HL-60 (cell line): ENCODE data around the gene NUFIP2.

Source experiments
- DNase-seq, 2 experiments: peaks; one replicate each; pipeline ENCODE4 v3.0.0-alpha.2; 2010 to 2020; ENCODE audit warnings: low read depth in 1 of 2, low spot score in 1 of 2
- H3K27ac ChIP-seq: fragments of 250-450 bp; sonication (Bioruptor Pico); replicated peaks from 2 replicates; pipeline ENCODE4 v1.5.1; 2020; ENCODE audit warnings: mild to moderate bottlenecking, moderate library complexity
- H3K27me3 ChIP-seq: fragments of 250-450 bp; sonication (Bioruptor Pico); 2 replicates; pipeline ENCODE4 v1.5.1; 2021; ENCODE audit warnings: mild to moderate bottlenecking, moderate library complexity; ENCODE audit not compliant: insufficient read depth, poor library complexity, severe bottlenecking
- H3K4me3 ChIP-seq: replicated peaks from 2 replicates; pipeline ENCODE4 v1.5.1; 2011; ENCODE audit warnings: mild to moderate bottlenecking, control low read depth, low read length; ENCODE audit not compliant: insufficient read depth
- GABPA ChIP-seq: IDR thresholded peaks from 2 replicates; pipeline ENCODE4 v1.6.1; 2012; ENCODE audit warnings: low read depth
- POLR2AphosphoS5 ChIP-seq: IDR thresholded peaks from 2 replicates; pipeline ENCODE4 v1.6.1; 2012; ENCODE audit warnings: low read depth
- SPI1 ChIP-seq: IDR thresholded peaks from 2 replicates; pipeline ENCODE4 v1.6.1; 2012; ENCODE audit warnings: low read depth, mild to moderate bottlenecking, borderline replicate concordance
- TF ChIP-seq, protein P1 (sequence below): IDR thresholded peaks from one replicate; pipeline ENCODE4 v1.5.1; 2011; ENCODE audit warnings: low read length, control low read depth, inconsistent platforms; ENCODE audit not compliant: insufficient read depth
- TF ChIP-seq, protein P2 (sequence below): IDR thresholded peaks from 2 replicates; pipeline ENCODE4 v1.6.1; 2012; ENCODE audit warnings: low read depth; ENCODE audit not compliant: insufficient replicate concordance

Gene NUFIP2

DNA sequence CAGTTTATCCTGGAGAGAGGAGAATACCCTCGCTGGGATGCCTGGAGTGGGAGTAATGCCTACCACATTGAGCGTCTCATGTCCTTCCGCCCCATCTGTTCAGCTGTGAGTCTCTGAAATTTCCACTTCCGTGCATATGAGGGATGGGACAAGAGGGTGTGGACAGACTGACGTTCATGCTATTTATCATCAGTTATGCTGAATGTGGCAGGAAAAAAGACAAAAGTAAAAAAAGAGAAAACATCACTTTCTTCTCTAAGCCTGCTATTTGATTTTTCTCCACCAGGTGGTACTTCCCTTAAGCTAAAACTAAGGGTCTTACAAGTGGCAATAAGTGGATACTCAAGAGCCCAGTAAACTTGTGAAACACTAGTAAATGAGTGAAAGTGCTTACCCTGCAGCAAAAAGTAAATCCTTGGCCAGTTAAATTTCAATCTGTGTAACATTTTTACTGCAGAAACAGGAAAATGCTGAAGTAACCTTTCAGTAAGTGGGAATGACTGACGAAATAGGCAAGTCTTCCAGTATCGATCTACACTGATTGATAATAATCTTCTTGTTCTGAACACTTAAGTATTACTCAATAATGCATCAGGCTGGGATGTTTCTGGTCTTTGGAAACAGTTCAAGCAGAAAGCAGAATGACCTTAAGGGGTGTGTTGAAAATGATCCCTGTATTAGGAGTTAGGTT, 41.7 kb downstream of the NUFIP2 start:
- no peak for DNase-seq
- TF ChIP-seq, protein P1, sequence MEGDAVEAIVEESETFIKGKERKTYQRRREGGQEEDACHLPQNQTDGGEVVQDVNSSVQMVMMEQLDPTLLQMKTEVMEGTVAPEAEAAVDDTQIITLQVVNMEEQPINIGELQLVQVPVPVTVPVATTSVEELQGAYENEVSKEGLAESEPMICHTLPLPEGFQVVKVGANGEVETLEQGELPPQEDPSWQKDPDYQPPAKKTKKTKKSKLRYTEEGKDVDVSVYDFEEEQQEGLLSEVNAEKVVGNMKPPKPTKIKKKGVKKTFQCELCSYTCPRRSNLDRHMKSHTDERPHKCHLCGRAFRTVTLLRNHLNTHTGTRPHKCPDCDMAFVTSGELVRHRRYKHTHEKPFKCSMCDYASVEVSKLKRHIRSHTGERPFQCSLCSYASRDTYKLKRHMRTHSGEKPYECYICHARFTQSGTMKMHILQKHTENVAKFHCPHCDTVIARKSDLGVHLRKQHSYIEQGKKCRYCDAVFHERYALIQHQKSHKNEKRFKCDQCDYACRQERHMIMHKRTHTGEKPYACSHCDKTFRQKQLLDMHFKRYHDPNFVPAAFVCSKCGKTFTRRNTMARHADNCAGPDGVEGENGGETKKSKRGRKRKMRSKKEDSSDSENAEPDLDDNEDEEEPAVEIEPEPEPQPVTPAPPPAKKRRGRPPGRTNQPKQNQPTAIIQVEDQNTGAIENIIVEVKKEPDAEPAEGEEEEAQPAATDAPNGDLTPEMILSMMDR, result peak; percentile 55
- TF ChIP-seq, protein P2, sequence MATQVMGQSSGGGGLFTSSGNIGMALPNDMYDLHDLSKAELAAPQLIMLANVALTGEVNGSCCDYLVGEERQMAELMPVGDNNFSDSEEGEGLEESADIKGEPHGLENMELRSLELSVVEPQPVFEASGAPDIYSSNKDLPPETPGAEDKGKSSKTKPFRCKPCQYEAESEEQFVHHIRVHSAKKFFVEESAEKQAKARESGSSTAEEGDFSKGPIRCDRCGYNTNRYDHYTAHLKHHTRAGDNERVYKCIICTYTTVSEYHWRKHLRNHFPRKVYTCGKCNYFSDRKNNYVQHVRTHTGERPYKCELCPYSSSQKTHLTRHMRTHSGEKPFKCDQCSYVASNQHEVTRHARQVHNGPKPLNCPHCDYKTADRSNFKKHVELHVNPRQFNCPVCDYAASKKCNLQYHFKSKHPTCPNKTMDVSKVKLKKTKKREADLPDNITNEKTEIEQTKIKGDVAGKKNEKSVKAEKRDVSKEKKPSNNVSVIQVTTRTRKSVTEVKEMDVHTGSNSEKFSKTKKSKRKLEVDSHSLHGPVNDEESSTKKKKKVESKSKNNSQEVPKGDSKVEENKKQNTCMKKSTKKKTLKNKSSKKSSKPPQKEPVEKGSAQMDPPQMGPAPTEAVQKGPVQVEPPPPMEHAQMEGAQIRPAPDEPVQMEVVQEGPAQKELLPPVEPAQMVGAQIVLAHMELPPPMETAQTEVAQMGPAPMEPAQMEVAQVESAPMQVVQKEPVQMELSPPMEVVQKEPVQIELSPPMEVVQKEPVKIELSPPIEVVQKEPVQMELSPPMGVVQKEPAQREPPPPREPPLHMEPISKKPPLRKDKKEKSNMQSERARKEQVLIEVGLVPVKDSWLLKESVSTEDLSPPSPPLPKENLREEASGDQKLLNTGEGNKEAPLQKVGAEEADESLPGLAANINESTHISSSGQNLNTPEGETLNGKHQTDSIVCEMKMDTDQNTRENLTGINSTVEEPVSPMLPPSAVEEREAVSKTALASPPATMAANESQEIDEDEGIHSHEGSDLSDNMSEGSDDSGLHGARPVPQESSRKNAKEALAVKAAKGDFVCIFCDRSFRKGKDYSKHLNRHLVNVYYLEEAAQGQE, result no peak
- H3K27ac ChIP-seq, result no peak overlapping the region
- no peak overlapping the region for H3K4me3 ChIP-seq
- no peaks in the 10 kb centered on the region for H3K27me3 ChIP-seq

- H3K4me3 ChIP-seq, result no peak overlapping the region
- H3K27me3 ChIP-seq, result no peaks in the 10 kb centered on the region
- TF ChIP-seq SPI1 (no peak), POLR2AphosphoS5 (no peak), GABPA (no peak)
- TF ChIP-seq, protein P1, result no peak
- TF ChIP-seq, protein P2, result no peak
- no peak for DNase-seq
- H3K27ac ChIP-seq, result no peak overlapping the region
Measured at GRCh38 chr17:29251184-29251583, 42.8 kb downstream of the NUFIP2 start.

GRCh38 chr17:29250666-29251065, 43.3 kb downstream of the NUFIP2 start:
- no peak for DNase-seq
- no peaks in the 10 kb centered on the region for H3K27me3 ChIP-seq
- TF ChIP-seq, protein P1, result no peak
- TF ChIP-seq POLR2AphosphoS5 (no peak), GABPA (no peak), SPI1 (no peak)
- TF ChIP-seq, protein P2, result no peak
- no peak overlapping the region for H3K4me3 ChIP-seq
- H3K27ac ChIP-seq, result no peak overlapping the region
